CD4-positive, alpha-beta memory T cell (primary cell): ENCODE data around the gene PLA2G5. TPM values are rescaled to one million over a fixed set of nuclear protein-coding genes. Genes with fewer than 3 reads are reported as not detected.
A peak's percentile ranks its signal among the peaks of the same experiment; 100 is the strongest.

Experiments
- CTCF ChIA-PET: fragments of 350-600 bp; sonication (Branson Sonifier 250); formaldehyde crosslinking; loops from one replicate; lab custom pipeline; 2021; ENCODE audit warnings: inconsistent platforms; ENCODE audit not compliant: partially characterized antibody; lab: Charles Lee
- POLR2A ChIA-PET: fragments of 350-600 bp; sonication (Branson Sonifier 250); formaldehyde crosslinking; loops from one replicate; lab custom pipeline; 2021; ENCODE audit not compliant: partially characterized antibody; lab: Charles Lee
- DNase-seq, 5 donors: peaks; one replicate each; pipeline versions ENCODE4 v3.0.0 to v3.0.0-alpha.2; 2020 to 2022; ENCODE audit warnings: mixed read lengths in 1 of 5
- H3K27ac ChIP-seq: one replicate; pipeline ENCODE4 v1.7.0; 2013; ENCODE audit warnings: low read depth, low read length
- H3K27me3 ChIP-seq: 2 replicates; pipeline ENCODE4 v1.7.0; 2013; ENCODE audit warnings: mild to moderate bottlenecking, low read length, moderate library complexity; ENCODE audit not compliant: insufficient read depth
- H3K36me3 ChIP-seq: 2 replicates; pipeline ENCODE4 v1.7.0; 2013; ENCODE audit warnings: mild to moderate bottlenecking, low read length, moderate library complexity; ENCODE audit not compliant: insufficient read depth
- H3K4me1 ChIP-seq: 2 replicates; pipeline ENCODE4 v1.7.0; 2013; ENCODE audit warnings: mild to moderate bottlenecking, low read length, moderate library complexity; ENCODE audit not compliant: insufficient read depth
- H3K4me3 ChIP-seq, 2 donors: one replicate each; pipeline ENCODE4 v1.7.0; 2013; ENCODE audit warnings: low read length in 2 of 2, mild to moderate bottlenecking in 1 of 2
- H3K9me3 ChIP-seq, 2 donors: one replicate each; pipeline ENCODE4 v1.7.0; 2013; ENCODE audit warnings: low read length in 2 of 2, control low read depth in 1 of 2; ENCODE audit not compliant: control insufficient read depth in 1 of 2
- H3K27ac Mint-ChIP-seq, 7 donors: one replicate each; pipeline ENCODE4 v1.8.0; 2020 to 2021; ENCODE audit warnings: mixed read lengths in 7 of 7, mild to moderate bottlenecking in 6 of 7, inconsistent platforms in 3 of 7, moderate library complexity in 3 of 7
- H3K27me3 Mint-ChIP-seq, 2 donors: one replicate each; pipeline ENCODE4 v1.8.0; 2020 to 2021; ENCODE audit warnings: mixed read lengths in 2 of 2
- H3K36me3 Mint-ChIP-seq, 2 donors: one replicate each; pipeline ENCODE4 v1.8.0; 2020 to 2021; ENCODE audit warnings: mixed read lengths in 2 of 2, inconsistent platforms in 1 of 2, mild to moderate bottlenecking in 1 of 2
- H3K4me1 Mint-ChIP-seq, 4 donors: one replicate each; pipeline ENCODE4 v1.8.0; 2020 to 2021; ENCODE audit warnings: mixed read lengths in 4 of 4, mild to moderate bottlenecking in 1 of 4
- H3K4me3 Mint-ChIP-seq, 8 donors: one replicate each; pipeline ENCODE4 v1.8.0; 2020 to 2021; ENCODE audit warnings: mixed read lengths in 8 of 8, mild to moderate bottlenecking in 7 of 8, moderate library complexity in 6 of 8, inconsistent platforms in 3 of 8
- H3K9me3 Mint-ChIP-seq, 8 donors: one replicate each; pipeline ENCODE4 v1.8.0; 2020 to 2021; ENCODE audit warnings: mixed read lengths in 8 of 8, mild to moderate bottlenecking in 5 of 8, inconsistent platforms in 3 of 8, moderate library complexity in 1 of 8
- intact Hi-C: fragments of 100-400 bp; cut with micrococcal nuclease; formaldehyde crosslinking; loops from one replicate; pipeline ENCODE4 v1.15.1; 2023
- polyA plus RNA-seq, 2 donors: library from polyadenylated mRNA; unstranded; fragments of 300-500 nt; fragmentation: Illumina TruSeq; gene quantifications; one replicate each; pipeline ENCODE4 v1.2.3, GENCODE V29; 2021
- total RNA-seq, 2 experiments: library from RNA; stranded (reverse); gene quantifications; one replicate each; pipeline ENCODE4 v1.2.3, GENCODE V29; 2021

Gene PLA2G5
- total and polyA plus RNA-seq, 4 experiments from 2014 or later = not detected

- Histone ChIP-seq H3K4me3 (no peak overlapping the region), H3K9me3 (no peaks in the 10 kb centered on the region), H3K27me3 (no peaks in the 10 kb centered on the region), H3K4me1 (no peaks in the 10 kb centered on the region), H3K27ac (no peak overlapping the region), H3K36me3 (no peaks in the 10 kb centered on the region)
- H3K27me3 Mint-ChIP-seq = peaks cover 2 to 3% of the 10 kb centered on the region in 2 donors
- no peak for DNase-seq
- CTCF ChIA-PET = no interaction called here
- H3K27ac Mint-ChIP-seq = no peak overlapping the region
- no peak overlapping the region for H3K4me3 Mint-ChIP-seq
- H3K9me3 Mint-ChIP-seq = peaks cover 0 to 2% (median 0%) of the 10 kb centered on the region in 8 donors
- no peaks in the 10 kb centered on the region for H3K36me3 Mint-ChIP-seq
- intact Hi-C loops = no loop called here
- POLR2A ChIA-PET = no interaction called here
- H3K4me1 Mint-ChIP-seq = no peaks in the 10 kb centered on the region
Observed at GRCh38 chr1:20099533-20099932, 29.5 kb downstream of the PLA2G5 start.

DNA sequence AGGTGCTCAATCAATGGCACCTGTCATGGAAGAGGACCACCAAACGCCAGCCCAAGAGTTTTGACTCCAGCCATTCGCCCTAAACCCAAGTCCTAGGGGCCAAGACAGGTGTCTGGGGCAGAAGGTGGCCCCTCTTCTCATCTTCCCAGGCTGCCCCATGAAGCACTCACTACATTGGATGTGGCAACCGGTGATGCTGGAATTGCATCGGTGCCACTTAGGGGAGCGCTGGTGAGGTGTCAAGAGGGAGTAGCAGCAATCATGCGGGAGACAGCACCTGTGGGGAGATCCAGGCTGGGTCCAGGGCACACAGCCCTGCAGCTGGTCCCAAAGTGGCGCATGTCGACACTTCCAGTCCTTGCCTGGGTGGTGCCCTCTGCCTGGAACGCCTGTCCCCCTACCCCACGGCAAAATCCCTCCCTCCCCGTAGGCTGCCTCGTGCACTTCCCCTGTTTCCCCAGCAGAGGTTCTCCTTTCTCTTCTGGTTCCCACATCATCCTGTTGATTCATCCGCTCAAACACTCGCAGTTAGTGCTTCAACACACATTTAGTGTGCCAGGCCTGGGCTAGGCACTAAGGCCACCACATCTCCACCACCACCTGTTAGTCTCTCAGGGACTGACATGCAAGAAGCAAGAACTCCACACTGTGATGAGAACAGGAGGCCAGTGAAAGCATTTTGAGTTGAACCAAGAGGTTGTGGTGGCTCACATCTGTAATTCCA lies 30.8 kb downstream of the PLA2G5 start:
- no peaks in the 10 kb centered on the region for H3K4me1 Mint-ChIP-seq
- ChIA-PET POLR2A (no interaction called here), CTCF (no interaction called here)
- H3K4me3 Mint-ChIP-seq = no peak overlapping the region
- peaks cover 0 to 5% (median 0%) of the 10 kb centered on the region in 8 donors for H3K9me3 Mint-ChIP-seq
- intact Hi-C loops = loop anchor here (1.0 kb wide), 1 partner anchor 95 kb away; no protein-coding TSS in a partner anchor
- no peaks in the 10 kb centered on the region for H3K36me3 Mint-ChIP-seq
- peak overlapping the region in 2 of 7 donors; percentile 1 to 12 for H3K27ac Mint-ChIP-seq
- Histone ChIP-seq H3K36me3 (no peaks in the 10 kb centered on the region), H3K9me3 (no peaks in the 10 kb centered on the region), H3K4me1 (no peaks in the 10 kb centered on the region), H3K27me3 (no peaks in the 10 kb centered on the region), H3K4me3 (no peak overlapping the region), H3K27ac (no peak overlapping the region)
- peak in 4 of 5 donors; percentile 6 to 23 (median 18) for DNase-seq
- peaks cover 2% of the 10 kb centered on the region in 2 donors for H3K27me3 Mint-ChIP-seq

DNA sequence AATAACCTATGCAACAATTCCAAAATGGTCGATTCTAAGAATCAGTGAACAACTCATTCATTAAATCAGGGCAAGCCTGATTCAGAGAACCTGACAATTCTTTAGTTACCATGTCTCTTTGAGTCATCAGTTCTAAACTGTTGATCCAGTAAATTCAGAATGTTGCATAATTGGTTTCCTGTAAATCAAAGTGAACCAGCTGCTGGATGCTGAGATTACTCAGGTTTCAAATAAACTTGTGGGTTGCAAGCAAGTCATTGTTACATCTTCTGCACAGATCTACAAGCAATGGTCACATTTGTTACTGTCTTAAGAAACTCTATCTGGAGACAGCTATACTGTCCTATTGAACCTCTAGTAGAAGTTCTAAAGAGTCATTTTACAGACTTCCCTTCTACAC lies 32.9 kb downstream of the PLA2G5 start:
- Histone ChIP-seq H3K4me3 (no peak overlapping the region), H3K9me3 (no peaks in the 10 kb centered on the region), H3K36me3 (no peaks in the 10 kb centered on the region), H3K27me3 (no peaks in the 10 kb centered on the region), H3K27ac (no peak overlapping the region), H3K4me1 (no peaks in the 10 kb centered on the region)
- intact Hi-C loops = no loop called here
- no peak for DNase-seq
- Mint-ChIP-seq H3K27me3 (peaks cover 0 to 2% of the 10 kb centered on the region in 2 donors), H3K4me3 (no peak overlapping the region), H3K27ac (no peak overlapping the region), H3K4me1 (no peaks in the 10 kb centered on the region), H3K36me3 (no peaks in the 10 kb centered on the region), H3K9me3 (peaks cover 0 to 5% (median 0%) of the 10 kb centered on the region in 8 donors)
- ChIA-PET POLR2A (no interaction called here), CTCF (no interaction called here)

GRCh38 chr1:20105856-20106255 lies 35.9 kb downstream of the PLA2G5 start:
- POLR2A ChIA-PET = no interaction called here
- Mint-ChIP-seq H3K9me3 (peaks cover 0 to 3% (median 0%) of the 10 kb centered on the region in 8 donors), H3K27me3 (peaks cover 0 to 3% of the 10 kb centered on the region in 2 donors)

GRCh38 chr1:20107351-20107750 lies 37.4 kb downstream of the PLA2G5 start:
- H3K4me3 Mint-ChIP-seq = no peak overlapping the region
- no peak overlapping the region for H3K27ac ChIP-seq
- H3K9me3 ChIP-seq = no peaks in the 10 kb centered on the region
- H3K27me3 ChIP-seq = no peaks in the 10 kb centered on the region
- H3K27me3 Mint-ChIP-seq = peaks cover 0 to 3% of the 10 kb centered on the region in 2 donors
- H3K4me1 Mint-ChIP-seq = no peaks in the 10 kb centered on the region
- no peak overlapping the region for H3K4me3 ChIP-seq
- CTCF ChIA-PET = no interaction called here
- no peaks in the 10 kb centered on the region for H3K36me3 Mint-ChIP-seq
- DNase-seq = no peak
- H3K9me3 Mint-ChIP-seq = peaks cover 0 to 3% (median 0%) of the 10 kb centered on the region in 8 donors
- H3K4me1 ChIP-seq = no peaks in the 10 kb centered on the region
- POLR2A ChIA-PET = no interaction called here
- H3K27ac Mint-ChIP-seq = no peak overlapping the region
- intact Hi-C loops = no loop called here
- H3K36me3 ChIP-seq = no peaks in the 10 kb centered on the region

More at GRCh38 chr1:20105856-20106255, 35.9 kb downstream of the PLA2G5 start:
- DNase-seq = no peak
- Histone ChIP-seq H3K9me3 (no peaks in the 10 kb centered on the region), H3K4me3 (no peak overlapping the region), H3K4me1 (no peaks in the 10 kb centered on the region), H3K27ac (no peak overlapping the region), H3K36me3 (no peaks in the 10 kb centered on the region), H3K27me3 (no peaks in the 10 kb centered on the region)
- intact Hi-C loops = no loop called here
- CTCF ChIA-PET = no interaction called here
- Mint-ChIP-seq H3K27ac (no peak overlapping the region), H3K4me3 (no peak overlapping the region), H3K36me3 (no peaks in the 10 kb centered on the region), H3K4me1 (no peaks in the 10 kb centered on the region)

DNA sequence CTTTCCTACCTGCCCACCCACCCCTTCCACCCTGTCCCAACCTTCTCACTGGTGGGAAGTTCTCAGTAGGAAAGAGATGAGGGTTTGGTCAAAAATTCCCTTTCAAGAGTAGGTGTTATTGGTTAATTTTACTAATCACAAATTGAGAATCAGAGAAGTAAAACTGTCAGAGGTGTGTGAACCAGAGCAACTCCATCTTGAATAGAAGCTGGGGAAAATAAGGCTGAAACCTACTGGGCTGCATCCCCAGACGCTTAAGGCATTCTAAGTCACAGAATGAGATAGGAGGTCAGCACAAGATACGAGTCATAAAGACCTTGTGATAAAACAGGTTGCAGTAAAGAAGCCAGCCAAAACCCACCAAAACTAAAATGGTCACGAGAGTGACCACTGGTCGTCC lies 37.8 kb downstream of the PLA2G5 start:
- ChIA-PET CTCF (no interaction called here), POLR2A (no interaction called here)
- Mint-ChIP-seq H3K4me1 (no peaks in the 10 kb centered on the region), H3K27me3 (peaks cover 0 to 3% of the 10 kb centered on the region in 2 donors), H3K36me3 (no peaks in the 10 kb centered on the region), H3K27ac (no peak overlapping the region), H3K9me3 (peaks cover 0 to 3% (median 0%) of the 10 kb centered on the region in 8 donors), H3K4me3 (no peak overlapping the region)
- Histone ChIP-seq H3K4me3 (no peak overlapping the region), H3K9me3 (no peaks in the 10 kb centered on the region), H3K27ac (no peak overlapping the region), H3K27me3 (no peaks in the 10 kb centered on the region), H3K4me1 (no peaks in the 10 kb centered on the region), H3K36me3 (no peaks in the 10 kb centered on the region)
- no peak for DNase-seq
- intact Hi-C loops = no loop called here

GRCh38 chr1:20108366-20109123 lies 38.6 kb downstream of the PLA2G5 start:
- ChIA-PET POLR2A (no interaction called here), CTCF (interaction anchor here (0.7 kb wide), 1 partner anchor 511 kb away, joined by 3 read pairs; no protein-coding TSS in a partner anchor)
- H3K36me3 Mint-ChIP-seq = no peaks in the 10 kb centered on the region
- H3K27ac ChIP-seq = no peak overlapping the region
- no peak overlapping the region for H3K4me3 ChIP-seq
- H3K4me1 Mint-ChIP-seq = no peaks in the 10 kb centered on the region
- H3K27me3 Mint-ChIP-seq = peaks cover 3 to 6% of the 10 kb centered on the region in 2 donors
- no peaks in the 10 kb centered on the region for H3K36me3 ChIP-seq
- no peak overlapping the region for H3K4me3 Mint-ChIP-seq
- no peaks in the 10 kb centered on the region for H3K4me1 ChIP-seq
- no peaks in the 10 kb centered on the region for H3K9me3 ChIP-seq
- no peaks in the 10 kb centered on the region for H3K27me3 ChIP-seq
- intact Hi-C loops = no loop called here
- H3K9me3 Mint-ChIP-seq = peaks cover 0 to 3% (median 0%) of the 10 kb centered on the region in 8 donors
- DNase-seq = no peak
- no peak overlapping the region for H3K27ac Mint-ChIP-seq
